GM19395 (cell line): ENCODE measurements around the gene NR4A1.

Source experiments
- ATAC-seq: cut with Tn5 transposase; IDR thresholded peaks from one replicate; pipeline ENCODE4 v1.9.1; 2021; ENCODE audit warnings: mild to moderate bottlenecking, moderate library complexity; ENCODE audit not compliant: unreplicated experiment

NR4A1 gene

GRCh38 chr12:52018433-52019112, 32.7 kb upstream of the NR4A1 start:
- ATAC-seq: no peak

GRCh38 chr12:52019113-52019770, 32.0 kb upstream of the NR4A1 start:
- no peak for ATAC-seq

- ATAC-seq: peak; percentile 45
These were observed 30.5 kb upstream of the NR4A1 start for GRCh38 chr12:52020539-52021336.

- ATAC-seq: no peak
These were observed 28.4 kb upstream of the NR4A1 start for GRCh38 chr12:52022841-52023181.

- ATAC-seq: no peak
These were observed 27.9 kb upstream of the NR4A1 start for GRCh38 chr12:52023182-52023975.

GRCh38 chr12:52023976-52024688, 27.1 kb upstream of the NR4A1 start:
- no peak for ATAC-seq

- ATAC-seq: no peak
These were observed 26.4 kb upstream of the NR4A1 start for GRCh38 chr12:52024845-52025230.

- no peak for ATAC-seq
These were observed 25.0 kb upstream of the NR4A1 start for GRCh38 chr12:52026263-52026662.

- no peak for ATAC-seq
These were observed 24.0 kb upstream of the NR4A1 start for GRCh38 chr12:52027085-52027843.

GRCh38 chr12:52029685-52030084, 21.6 kb upstream of the NR4A1 start:
- ATAC-seq: no peak

GRCh38 chr12:52032446-52032803, 18.8 kb upstream of the NR4A1 start:
- ATAC-seq: no peak

GRCh38 chr12:52032804-52033445, 18.3 kb upstream of the NR4A1 start:
- ATAC-seq: peak; percentile 94

GRCh38 chr12:52033446-52034140, 17.6 kb upstream of the NR4A1 start:
- no peak for ATAC-seq

- no peak for ATAC-seq
These were observed 16.1 kb upstream of the NR4A1 start for GRCh38 chr12:52035190-52035589.

- no peak for ATAC-seq
These were observed 15.3 kb upstream of the NR4A1 start for GRCh38 chr12:52035926-52036325.

- peak; percentile 41 for ATAC-seq
These were observed 14.6 kb upstream of the NR4A1 start for GRCh38 chr12:52036587-52037171.

- ATAC-seq: no peak
These were observed 13.9 kb upstream of the NR4A1 start for GRCh38 chr12:52037248-52037861.

GRCh38 chr12:52038447-52038846, 12.8 kb upstream of the NR4A1 start:
- ATAC-seq: no peak
